Karpas-422 (cell line): ENCODE data around the gene CC2D1A. TPM values are rescaled to one million over a fixed set of nuclear protein-coding genes. Genes with fewer than 3 reads are reported as not detected.

Source experiments
- DNase-seq: peaks from one replicate; pipeline ENCODE4 v3.0.0-alpha.2; 2015
- H2AFZ ChIP-seq: fragments of 200-600 bp; sonication (generic); 2 replicates; pipeline ENCODE4 v1.6.1; 2014; ENCODE audit warnings: antibody characterized with exemption, low read length, mixed read lengths
- H3K27ac ChIP-seq: fragments of 200-600 bp; sonication (generic); 2 replicates; pipeline ENCODE4 v1.5.1; 2014; ENCODE audit warnings: mild to moderate bottlenecking, low read length, moderate library complexity
- H3K27me3 ChIP-seq: fragments of 200-600 bp; sonication (generic); 2 replicates; pipeline ENCODE4 v1.6.1; 2014; ENCODE audit warnings: low read length, mixed read lengths
- H3K36me3 ChIP-seq: fragments of 200-600 bp; sonication (generic); 2 replicates; pipeline ENCODE4 v1.6.1; 2014; ENCODE audit warnings: low read length, mixed read lengths; ENCODE audit not compliant: insufficient read depth
- H3K4me1 ChIP-seq: fragments of 200-600 bp; sonication (generic); 2 replicates; pipeline ENCODE4 v1.6.1; 2014; ENCODE audit warnings: mild to moderate bottlenecking, low read length, mixed read lengths
- H3K4me2 ChIP-seq: fragments of 200-600 bp; sonication (generic); 2 replicates; pipeline ENCODE4 v1.6.1; 2014; ENCODE audit warnings: low read length, low read depth, mild to moderate bottlenecking; ENCODE audit not compliant: poor library complexity, severe bottlenecking
- H3K4me3 ChIP-seq: fragments of 200-600 bp; sonication (generic); 2 replicates; pipeline ENCODE4 v1.5.1; 2014; ENCODE audit warnings: mild to moderate bottlenecking, antibody characterized with exemption, low read length, mixed read lengths
- H3K79me2 ChIP-seq: fragments of 200-600 bp; sonication (generic); 2 replicates; pipeline ENCODE4 v1.6.1; 2014; ENCODE audit warnings: mild to moderate bottlenecking, low read length, mixed read lengths
- H3K9ac ChIP-seq: fragments of 200-600 bp; sonication (generic); 2 replicates; pipeline ENCODE4 v1.6.0; 2014; ENCODE audit warnings: low read length
- H3K9me2 ChIP-seq: fragments of 200-600 bp; sonication (generic), shearing (Covaris generic); replicated peaks from 2 replicates; pipeline ENCODE4 v1.6.0; 2014; ENCODE audit warnings: mild to moderate bottlenecking, low read length, moderate library complexity; ENCODE audit not compliant: insufficient read depth
- H3K9me3 ChIP-seq: fragments of 300-700, 200-600 bp; sonication (generic); 2 replicates; pipeline ENCODE4 v1.6.1; 2014; ENCODE audit warnings: low read length, mixed read lengths
- H4K20me1 ChIP-seq: fragments of 200-600 bp; sonication (generic); 2 replicates; pipeline ENCODE4 v1.6.1; 2014; ENCODE audit warnings: mild to moderate bottlenecking, antibody characterized with exemption, low read length, low read depth; ENCODE audit not compliant: insufficient read depth
- total RNA-seq: library from RNA; depleted of rRNA; stranded (reverse); fragments of >200 nt; shearing (Covaris generic); gene quantifications from 2 replicates; pipeline ENCODE4 v1.2.3, GENCODE V29; 2014; ENCODE audit warnings: low replicate concordance

CC2D1A gene
- total RNA-seq, 1 experiment from 2014 or later: 9.9 TPM

DNA sequence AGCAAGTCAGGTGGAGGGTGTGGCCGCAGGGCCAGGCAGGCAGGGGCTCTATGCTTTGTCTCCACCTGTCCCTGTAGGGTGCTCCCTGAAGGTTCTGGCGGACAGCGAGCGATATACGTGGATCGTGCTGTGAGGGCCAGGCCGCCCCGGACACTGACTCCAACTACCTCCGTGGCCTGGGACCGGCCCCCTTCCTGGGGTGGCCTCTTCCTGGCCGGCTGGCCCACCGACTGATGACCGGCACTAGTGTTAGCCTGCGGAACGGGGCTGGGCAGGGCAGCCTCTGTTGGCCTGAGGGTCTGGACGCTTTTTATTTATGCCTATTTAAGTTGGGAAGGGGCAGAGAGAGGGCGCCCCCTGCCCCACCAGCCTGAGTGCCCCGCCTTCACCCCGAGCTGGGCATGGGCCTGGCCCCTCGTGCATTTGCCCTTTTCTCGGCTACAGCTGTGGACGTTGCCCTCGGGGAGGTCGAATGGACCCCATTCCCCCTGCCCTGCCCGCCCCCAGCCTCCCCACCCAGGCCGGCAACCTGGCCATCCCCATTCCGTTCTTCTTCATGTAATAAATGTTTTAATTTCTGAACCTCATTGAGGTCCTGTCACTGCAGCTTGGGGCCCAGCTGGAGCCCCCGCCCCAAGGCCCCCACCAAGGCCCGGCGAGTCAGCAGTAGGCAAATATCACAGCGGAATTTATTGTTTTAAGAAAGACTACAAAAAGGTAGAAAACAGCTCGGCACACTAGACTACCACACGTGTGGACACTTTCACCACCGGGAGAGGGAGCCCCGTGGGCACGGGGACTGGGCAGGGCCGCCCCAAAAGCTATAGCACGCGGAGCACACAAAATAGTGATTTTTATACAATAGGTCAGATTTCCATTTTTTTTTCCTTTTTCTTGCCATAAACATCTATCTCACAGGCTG is 55.1 kb downstream of the CC2D1A start:
- H3K9ac ChIP-seq: no peak overlapping the region
- H3K4me1 ChIP-seq: no peaks in the 10 kb centered on the region
- no peak overlapping the region for H3K4me2 ChIP-seq
- no peaks in the 10 kb centered on the region for H3K9me2 ChIP-seq
- H3K27ac ChIP-seq: no peak overlapping the region
- H3K27me3 ChIP-seq: no peaks in the 10 kb centered on the region
- no peak for DNase-seq
- no peak overlapping the region for H2AFZ ChIP-seq
- H3K79me2 ChIP-seq: no peaks in the 10 kb centered on the region
- no peaks in the 10 kb centered on the region for H4K20me1 ChIP-seq
- no peaks in the 10 kb centered on the region for H3K9me3 ChIP-seq
- H3K36me3 ChIP-seq: peaks cover 15% of the 10 kb centered on the region; the same call in 1 of the 2 replicates
- H3K4me3 ChIP-seq: no peak overlapping the region

DNA sequence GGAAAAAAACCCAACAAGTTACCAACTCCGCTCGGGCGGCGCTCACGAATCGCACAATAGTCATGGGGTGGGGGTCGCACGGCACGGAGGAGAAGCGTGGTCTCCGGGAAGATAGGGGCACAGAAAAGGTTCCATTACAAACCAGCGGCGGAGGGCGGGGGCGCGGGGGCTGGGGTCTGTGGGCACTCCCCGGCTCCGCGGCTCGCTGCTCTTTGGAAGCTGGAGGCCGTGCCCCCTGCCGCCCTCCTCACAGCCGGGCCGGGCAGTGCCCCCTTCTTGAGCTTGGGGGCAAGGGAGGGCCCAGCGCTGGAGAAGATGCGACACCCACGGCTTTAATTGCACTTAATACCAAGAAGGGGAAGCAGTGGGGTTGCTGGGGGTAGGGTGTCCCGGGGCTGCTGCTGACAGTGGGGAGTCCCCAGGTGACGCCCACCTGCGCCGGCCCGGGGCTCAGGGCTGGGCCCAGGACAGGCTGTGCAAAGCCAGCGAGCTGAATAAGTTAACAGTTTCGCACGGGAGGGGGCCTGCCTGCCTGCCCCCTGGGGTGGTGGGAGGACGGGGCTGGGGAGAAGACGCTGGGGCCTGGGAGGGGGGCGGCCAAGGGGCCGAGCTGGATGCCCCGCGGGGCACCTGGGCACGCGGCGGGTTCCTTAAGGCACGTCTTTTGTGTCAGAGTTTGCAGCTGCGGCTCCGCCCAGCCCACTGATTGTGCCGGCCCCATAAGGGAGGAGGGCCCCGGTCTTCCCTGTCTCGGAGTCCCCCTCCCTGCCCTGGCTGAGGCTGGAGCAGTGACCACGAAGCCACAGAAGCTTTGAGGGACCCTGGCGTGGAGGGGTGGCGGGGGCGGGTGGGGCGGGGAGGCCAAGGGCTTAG is 56.1 kb downstream of the CC2D1A start:
- Histone ChIP-seq H2AFZ (no peak overlapping the region), H4K20me1 (no peaks in the 10 kb centered on the region), H3K27me3 (no peaks in the 10 kb centered on the region), H3K4me1 (no peaks in the 10 kb centered on the region), H3K9me2 (no peaks in the 10 kb centered on the region), H3K79me2 (no peaks in the 10 kb centered on the region), H3K27ac (no peak overlapping the region), H3K36me3 (peaks cover 6% of the 10 kb centered on the region; the same call in 1 of the 2 replicates), H3K9ac (no peak overlapping the region), H3K4me2 (no peak overlapping the region), H3K9me3 (no peaks in the 10 kb centered on the region), H3K4me3 (no peak overlapping the region)
- DNase-seq: no peak

DNA sequence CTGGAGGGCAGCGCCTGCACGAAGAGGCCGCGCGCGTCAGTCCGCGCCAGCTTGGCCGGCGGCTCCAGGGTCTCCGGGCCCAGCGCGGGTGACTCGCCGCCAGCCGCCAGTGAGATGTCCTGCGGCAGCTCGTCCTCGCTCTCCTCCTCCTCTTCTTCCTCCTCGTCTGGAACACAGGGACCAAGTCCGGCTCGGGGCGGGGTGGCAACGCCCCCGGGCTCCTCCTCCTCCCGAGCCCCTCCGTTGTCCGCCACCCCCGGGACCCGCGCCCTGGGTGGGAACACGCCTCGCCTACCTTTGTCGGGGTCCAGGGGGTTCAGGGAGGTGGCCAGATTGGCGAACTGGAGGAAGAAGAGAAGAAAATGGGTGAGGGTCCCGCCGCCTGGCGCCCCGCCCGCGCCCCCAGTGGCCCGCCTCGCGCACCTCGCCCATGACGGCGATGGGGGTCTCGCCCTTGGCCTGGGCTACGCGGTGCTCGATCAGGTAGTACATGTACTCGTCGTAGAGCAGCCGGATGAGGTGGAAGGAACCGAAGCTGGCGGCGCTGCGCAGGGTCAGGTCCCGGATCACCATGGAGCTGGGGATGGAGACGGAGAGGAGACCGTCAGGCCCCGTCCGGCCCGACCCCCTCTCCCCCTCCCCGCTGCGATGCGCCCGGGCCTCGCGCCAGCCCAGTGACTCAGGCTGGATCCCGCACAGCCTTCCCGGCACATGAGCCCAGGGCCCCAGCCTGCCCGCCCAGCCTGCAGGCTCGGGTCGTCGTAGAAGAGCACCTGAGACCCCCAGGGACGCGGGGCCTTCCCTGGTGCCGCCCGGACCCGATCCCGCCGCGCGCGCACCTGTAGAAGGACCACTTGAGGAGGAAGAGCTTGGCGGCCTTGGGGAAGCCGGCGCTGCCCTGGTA is 57.0 kb downstream of the CC2D1A start:
- Histone ChIP-seq H3K9ac (no peak overlapping the region), H3K27ac (no peak overlapping the region), H3K9me2 (no peaks in the 10 kb centered on the region), H3K4me2 (no peak overlapping the region), H3K36me3 (0 out of 2 replicates have a peak, but pooled peaks cover 3% of the 10 kb centered on the region), H3K9me3 (no peaks in the 10 kb centered on the region), H3K79me2 (no peaks in the 10 kb centered on the region), H3K4me1 (no peaks in the 10 kb centered on the region), H2AFZ (no peak overlapping the region), H4K20me1 (no peaks in the 10 kb centered on the region), H3K4me3 (no peak overlapping the region), H3K27me3 (no peaks in the 10 kb centered on the region)
- no peak for DNase-seq

DNA sequence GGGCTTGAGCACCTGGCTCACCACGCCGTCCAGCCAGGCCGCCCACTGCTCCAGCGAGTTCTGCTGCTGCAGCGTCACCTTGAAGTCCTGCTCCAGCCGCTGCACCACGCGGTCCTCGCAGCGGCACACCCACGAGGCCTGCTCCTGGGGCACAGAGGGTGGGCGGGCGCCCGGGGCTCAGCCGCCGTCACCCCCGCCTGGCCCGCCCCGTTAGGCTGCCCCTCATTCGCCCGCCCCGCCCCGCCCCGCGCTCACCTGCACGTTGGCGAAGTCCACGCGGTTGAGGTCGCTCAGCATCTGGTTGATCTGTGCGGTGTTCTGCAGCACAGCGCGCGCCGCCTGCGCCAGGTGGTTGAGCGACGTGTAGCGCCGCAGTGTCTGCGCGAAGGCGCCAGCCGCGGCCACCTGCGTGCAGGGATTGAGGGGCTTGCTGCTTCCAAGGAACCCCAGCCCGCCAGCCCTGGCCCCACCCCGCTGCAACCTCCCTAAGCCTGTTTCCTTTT is 57.7 kb downstream of the CC2D1A start:
- H3K27ac ChIP-seq: no peak overlapping the region
- H3K4me3 ChIP-seq: no peak overlapping the region
- 0 out of 2 replicates have a peak, but pooled peaks cover 3% of the 10 kb centered on the region for H3K36me3 ChIP-seq
- H4K20me1 ChIP-seq: no peaks in the 10 kb centered on the region
- DNase-seq: no peak
- H3K27me3 ChIP-seq: no peaks in the 10 kb centered on the region
- no peak overlapping the region for H3K4me2 ChIP-seq
- H3K9ac ChIP-seq: no peak overlapping the region
- no peak overlapping the region for H2AFZ ChIP-seq
- no peaks in the 10 kb centered on the region for H3K4me1 ChIP-seq
- H3K79me2 ChIP-seq: no peaks in the 10 kb centered on the region
- H3K9me2 ChIP-seq: no peaks in the 10 kb centered on the region
- H3K9me3 ChIP-seq: no peaks in the 10 kb centered on the region

- Histone ChIP-seq H3K4me1 (no peaks in the 10 kb centered on the region), H3K9me3 (no peaks in the 10 kb centered on the region), H3K4me2 (no peak overlapping the region), H3K4me3 (no peak overlapping the region), H3K27me3 (no peaks in the 10 kb centered on the region), H3K36me3 (no peaks in the 10 kb centered on the region), H3K27ac (no peak overlapping the region), H2AFZ (no peak overlapping the region), H3K9ac (no peak overlapping the region), H3K9me2 (no peaks in the 10 kb centered on the region), H4K20me1 (no peaks in the 10 kb centered on the region), H3K79me2 (no peaks in the 10 kb centered on the region)
- DNase-seq: no peak
These were observed 58.8 kb downstream of the CC2D1A start for GRCh38 chr19:13964776-13965175.

DNA sequence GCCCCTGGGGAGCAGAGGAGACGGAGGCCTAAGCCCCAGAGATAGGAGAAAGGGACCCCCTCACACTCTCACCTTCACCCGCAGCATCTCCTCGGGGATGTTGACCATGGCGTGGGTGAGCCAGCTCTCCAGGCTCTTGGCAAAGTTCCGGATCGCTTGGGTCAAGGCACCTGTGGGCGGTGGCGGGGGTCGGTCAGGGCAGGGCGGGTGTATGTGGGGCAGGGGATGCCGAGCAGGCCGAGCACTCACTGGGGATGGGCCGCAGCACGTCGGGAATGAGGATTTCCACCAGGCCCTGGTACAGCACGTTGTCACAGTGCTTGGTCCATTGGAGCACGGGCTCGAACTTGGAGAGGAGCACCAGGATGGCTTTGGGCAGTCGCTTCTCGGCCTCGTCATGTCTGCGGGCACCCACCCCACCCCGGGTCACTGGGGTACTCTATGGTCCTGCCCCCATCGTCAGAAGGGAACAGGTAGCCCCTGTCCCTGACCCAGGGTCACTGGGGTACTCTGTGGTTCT is 59.4 kb downstream of the CC2D1A start:
- Histone ChIP-seq H3K36me3 (no peaks in the 10 kb centered on the region), H3K9me3 (no peaks in the 10 kb centered on the region), H4K20me1 (no peaks in the 10 kb centered on the region), H3K4me1 (no peaks in the 10 kb centered on the region), H3K79me2 (no peaks in the 10 kb centered on the region), H3K27ac (no peak overlapping the region), H3K4me2 (no peak overlapping the region), H2AFZ (no peak overlapping the region), H3K27me3 (no peaks in the 10 kb centered on the region), H3K9me2 (no peaks in the 10 kb centered on the region), H3K4me3 (no peak overlapping the region), H3K9ac (no peak overlapping the region)
- DNase-seq: no peak

DNA sequence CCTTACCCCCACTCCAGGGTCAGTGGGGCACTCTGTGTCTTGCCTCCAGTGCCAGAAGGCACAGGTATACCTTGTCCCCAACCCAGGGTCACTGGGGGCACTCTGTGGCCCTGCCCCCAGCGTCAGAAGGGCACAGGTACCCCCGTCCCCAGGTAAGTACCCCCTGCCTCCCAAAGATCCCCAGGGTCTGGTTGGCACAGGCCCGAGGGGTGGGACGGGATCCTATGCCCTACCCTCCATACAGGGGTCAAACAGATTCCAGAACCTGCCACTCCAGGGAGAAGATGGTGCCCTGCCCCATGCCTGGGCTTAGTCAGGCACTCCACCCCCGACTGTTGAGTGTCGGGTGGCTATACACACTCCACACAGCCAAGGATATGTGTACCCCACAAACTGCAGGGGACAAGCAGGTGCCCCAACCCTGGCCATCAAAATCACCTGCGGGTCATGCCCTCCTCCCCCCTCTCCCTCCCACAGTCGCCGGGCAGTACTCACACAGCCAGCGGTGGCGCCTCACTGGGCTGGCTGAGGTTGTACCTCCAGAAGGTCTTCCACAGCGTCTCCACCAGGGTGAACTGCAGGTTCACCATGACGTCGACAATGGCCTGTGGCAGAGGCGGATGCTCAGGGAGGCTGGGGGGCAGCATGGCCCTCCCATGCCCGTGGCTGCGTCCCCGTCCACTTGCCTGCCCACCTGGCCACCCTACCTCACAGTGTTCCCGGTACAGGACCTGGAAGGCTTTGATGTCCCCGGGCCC is 60.1 kb downstream of the CC2D1A start:
- no peaks in the 10 kb centered on the region for H3K27me3 ChIP-seq
- no peak overlapping the region for H2AFZ ChIP-seq
- no peak overlapping the region for H3K9ac ChIP-seq
- no peak overlapping the region for H3K4me3 ChIP-seq
- H3K4me2 ChIP-seq: no peak overlapping the region
- H3K9me2 ChIP-seq: no peaks in the 10 kb centered on the region
- H3K9me3 ChIP-seq: no peaks in the 10 kb centered on the region
- DNase-seq: no peak
- H4K20me1 ChIP-seq: no peaks in the 10 kb centered on the region
- no peak overlapping the region for H3K27ac ChIP-seq
- H3K36me3 ChIP-seq: no peaks in the 10 kb centered on the region
- H3K4me1 ChIP-seq: no peaks in the 10 kb centered on the region
- no peaks in the 10 kb centered on the region for H3K79me2 ChIP-seq
